Measurements from ENCODE around the gene ASAP2. TPM values are rescaled to one million over a fixed set of nuclear protein-coding genes. Genes with fewer than 3 reads are reported as not detected.

ASAP2 gene
- total RNA-seq, 2 experiments from 2014 or later = 0.16 TPM; not detected in 1

- intact Hi-C loops (cut with DNase I, micrococcal nuclease) = no loop called here
- Histone ChIP-seq H3K9me3 (ENCODE audit: control insufficient read depth in 1 of 2, insufficient read depth in 1 of 2, low read length in 2 of 2) (no peaks in the 10 kb centered on the region), H3K27ac (ENCODE audit: low read depth in 1 of 2, low read length in 2 of 2) (no peak overlapping the region), H3K36me3 (ENCODE audit: insufficient read depth, low read length) (no peaks in the 10 kb centered on the region), H3K4me3 (ENCODE audit: low read length) (no peak overlapping the region), H3K4me1 (ENCODE audit: insufficient read depth, low read length) (no peaks in the 10 kb centered on the region), H3K27me3 (ENCODE audit: control insufficient read depth in 1 of 2, insufficient read depth in 2 of 2, low read length in 2 of 2) (no peaks in the 10 kb centered on the region)
- Mint-ChIP-seq H3K9me3 (no peaks in the 10 kb centered on the region), H3K36me3 (ENCODE audit: low read depth) (peaks cover 5% of the 10 kb centered on the region), H3K27ac (no peak overlapping the region), H3K4me3 (no peak overlapping the region), H3K4me1 (ENCODE audit: low read depth) (peaks cover 4% of the 10 kb centered on the region), H3K27me3 (no peaks in the 10 kb centered on the region)
- DNase-seq (no peak), ATAC-seq (ENCODE audit: poor library complexity) (no peak)
- ChIA-PET POLR2A (no interaction called here), CTCF (no interaction called here)
- TF ChIP-seq, protein P1, sequence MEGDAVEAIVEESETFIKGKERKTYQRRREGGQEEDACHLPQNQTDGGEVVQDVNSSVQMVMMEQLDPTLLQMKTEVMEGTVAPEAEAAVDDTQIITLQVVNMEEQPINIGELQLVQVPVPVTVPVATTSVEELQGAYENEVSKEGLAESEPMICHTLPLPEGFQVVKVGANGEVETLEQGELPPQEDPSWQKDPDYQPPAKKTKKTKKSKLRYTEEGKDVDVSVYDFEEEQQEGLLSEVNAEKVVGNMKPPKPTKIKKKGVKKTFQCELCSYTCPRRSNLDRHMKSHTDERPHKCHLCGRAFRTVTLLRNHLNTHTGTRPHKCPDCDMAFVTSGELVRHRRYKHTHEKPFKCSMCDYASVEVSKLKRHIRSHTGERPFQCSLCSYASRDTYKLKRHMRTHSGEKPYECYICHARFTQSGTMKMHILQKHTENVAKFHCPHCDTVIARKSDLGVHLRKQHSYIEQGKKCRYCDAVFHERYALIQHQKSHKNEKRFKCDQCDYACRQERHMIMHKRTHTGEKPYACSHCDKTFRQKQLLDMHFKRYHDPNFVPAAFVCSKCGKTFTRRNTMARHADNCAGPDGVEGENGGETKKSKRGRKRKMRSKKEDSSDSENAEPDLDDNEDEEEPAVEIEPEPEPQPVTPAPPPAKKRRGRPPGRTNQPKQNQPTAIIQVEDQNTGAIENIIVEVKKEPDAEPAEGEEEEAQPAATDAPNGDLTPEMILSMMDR (IDR thresholded peaks at IDR 0.05) = no peak
These were observed 192.5 kb downstream of the ASAP2 start for GRCh38 chr2:9398881-9399780.

- TF ChIP-seq, protein P1 (IDR thresholded peaks at IDR 0.05) = no peak
- Histone ChIP-seq H3K4me1 (ENCODE audit: insufficient read depth, low read length) (no peaks in the 10 kb centered on the region), H3K27me3 (ENCODE audit: control insufficient read depth in 1 of 2, insufficient read depth in 2 of 2, low read length in 2 of 2) (no peaks in the 10 kb centered on the region), H3K4me3 (ENCODE audit: low read length) (no peak overlapping the region), H3K36me3 (ENCODE audit: insufficient read depth, low read length) (no peaks in the 10 kb centered on the region), H3K9me3 (ENCODE audit: control insufficient read depth in 1 of 2, insufficient read depth in 1 of 2, low read length in 2 of 2) (no peaks in the 10 kb centered on the region), H3K27ac (ENCODE audit: low read depth in 1 of 2, low read length in 2 of 2) (no peak overlapping the region)
- H3K27me3 Mint-ChIP-seq = no peaks in the 10 kb centered on the region
- no peaks in the 10 kb centered on the region for H3K9me3 Mint-ChIP-seq
- DNase-seq (no peak), ATAC-seq (ENCODE audit: poor library complexity) (no peak)
- no peak overlapping the region for H3K27ac Mint-ChIP-seq
- intact Hi-C loops (cut with DNase I, micrococcal nuclease) = no loop called here
- POLR2A ChIA-PET = no interaction called here
- no peak overlapping the region for H3K4me3 Mint-ChIP-seq
- H3K4me1 Mint-ChIP-seq (ENCODE audit: low read depth) = peaks cover 4% of the 10 kb centered on the region
- H3K36me3 Mint-ChIP-seq (ENCODE audit: low read depth) = peaks cover 5% of the 10 kb centered on the region
- CTCF ChIA-PET = no interaction called here
These were observed 193.9 kb downstream of the ASAP2 start for GRCh38 chr2:9400268-9401058.

DNA sequence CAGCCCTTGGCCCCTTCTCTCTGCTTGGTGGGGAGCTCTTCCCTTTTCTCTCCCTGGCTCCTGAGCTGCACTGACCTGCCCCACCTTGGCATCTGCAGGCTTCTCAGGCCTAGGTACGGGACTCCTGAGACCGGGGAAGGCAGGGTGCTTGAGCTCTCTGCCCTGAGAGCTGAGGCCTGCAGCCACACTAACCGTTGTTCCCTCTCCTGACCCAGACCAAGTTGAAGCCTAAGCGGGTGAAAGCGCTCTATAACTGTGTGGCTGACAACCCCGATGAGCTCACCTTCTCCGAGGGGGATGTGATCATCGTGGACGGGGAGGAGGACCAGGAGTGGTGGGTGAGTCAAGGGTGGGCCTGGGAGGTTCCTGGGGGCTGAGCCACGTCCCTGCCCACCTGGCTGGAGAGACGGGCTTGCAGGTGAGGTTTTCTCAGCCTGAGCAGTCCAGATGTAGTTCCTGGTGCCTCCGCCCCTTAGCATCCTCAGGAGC is 194.5 kb downstream of the ASAP2 start:
- Histone ChIP-seq H3K9me3 (ENCODE audit: control insufficient read depth in 1 of 2, insufficient read depth in 1 of 2, low read length in 2 of 2) (no peaks in the 10 kb centered on the region), H3K4me3 (ENCODE audit: low read length) (no peak overlapping the region), H3K27me3 (ENCODE audit: control insufficient read depth in 1 of 2, insufficient read depth in 2 of 2, low read length in 2 of 2) (no peaks in the 10 kb centered on the region), H3K4me1 (ENCODE audit: insufficient read depth, low read length) (no peaks in the 10 kb centered on the region), H3K27ac (ENCODE audit: low read depth in 1 of 2, low read length in 2 of 2) (no peak overlapping the region), H3K36me3 (ENCODE audit: insufficient read depth, low read length) (no peaks in the 10 kb centered on the region)
- CTCF ChIA-PET = no interaction called here
- ATAC-seq (ENCODE audit: poor library complexity) = no peak
- POLR2A ChIA-PET = no interaction called here
- Mint-ChIP-seq H3K4me3 (no peak overlapping the region), H3K27me3 (no peaks in the 10 kb centered on the region), H3K36me3 (ENCODE audit: low read depth) (peaks cover 5% of the 10 kb centered on the region), H3K4me1 (ENCODE audit: low read depth) (peaks cover 4% of the 10 kb centered on the region), H3K9me3 (no peaks in the 10 kb centered on the region), H3K27ac (no peak overlapping the region)
- intact Hi-C loops (cut with DNase I, micrococcal nuclease) = no loop called here
- TF ChIP-seq, protein P1 (IDR thresholded peaks at IDR 0.05) = no peak
- no peak for DNase-seq
